Thoracic aorta (tissue), 2 donors: Measurements from ENCODE around the gene DMRT1. TPM values are rescaled to one million over a fixed set of nuclear protein-coding genes. Genes with fewer than 3 reads are reported as not detected.
"Not testable (repeated sequence)": the region's sequence is repeated elsewhere in the genome, so short reads cannot be mapped to it uniquely, and the experiment has no call there.

ENCODE experiments used
- ATAC-seq: fragments of 150-250 bp; one replicate; pipeline ENCODE4 v1.8.0; 2017; ENCODE audit warnings: low read depth; ENCODE audit not compliant: insufficient number of reproducible peaks, low FRiP score
- DNase-seq: peaks from one replicate; pipeline ENCODE4 v3.0.0-alpha.2; 2020; ENCODE audit warnings: low spot score
- H3K27ac ChIP-seq, 2 donors: fragments of 200-600 bp; sonication (generic); 1 replicate in 1 of 2; 2 replicates in 1 of 2; pipeline ENCODE4 v1.5.1; 2016; ENCODE audit warnings: mild to moderate bottlenecking in 2 of 2, moderate library complexity in 2 of 2
- H3K27me3 ChIP-seq: fragments of 200-600 bp; sonication (generic); replicated peaks from 2 replicates; pipeline ENCODE4 v1.6.0; 2016; ENCODE audit warnings: mild to moderate bottlenecking; ENCODE audit not compliant: insufficient read depth
- H3K36me3 ChIP-seq: fragments of 200-600 bp; sonication (generic); one replicate; pipeline ENCODE4 v1.5.1; 2016
- H3K4me1 ChIP-seq, 2 donors: fragments of 200-600 bp; sonication (generic); 1 replicate in 1 of 2; 2 replicates in 1 of 2; pipeline versions ENCODE4 v1.5.1 to v1.6.0; 2016; ENCODE audit warnings: low read depth in 2 of 2, mild to moderate bottlenecking in 1 of 2; ENCODE audit not compliant: control insufficient read depth in 1 of 2
- H3K4me3 ChIP-seq: fragments of 200-600 bp; sonication (generic); 2 replicates; pipeline ENCODE4 v1.5.1; 2016; ENCODE audit warnings: mild to moderate bottlenecking
- H3K9me3 ChIP-seq: fragments of 200-600 bp; sonication (generic); 2 replicates; pipeline ENCODE4 v1.5.1; 2016
- CTCF ChIP-seq: fragments of 200-600 bp; sonication (generic); IDR thresholded peaks from one replicate; pipeline ENCODE4 v1.5.1; 2019; ENCODE audit warnings: antibody characterized with exemption
- total RNA-seq, 2 donors: library from RNA; depleted of rRNA; stranded (reverse); fragments of >200 nt; gene quantifications; one replicate each; pipeline versions ENCODE4 v1.1.0 to v1.2.3, GENCODE V29; 2016

DMRT1 gene
- total RNA-seq, 2 donors from 2014 or later = not detected

- TF ChIP-seq CTCF = no peak
- no peaks in the 10 kb centered on the region for H3K27me3 ChIP-seq
- H3K4me1 ChIP-seq = no peaks in the 10 kb centered on the region
- H3K27ac ChIP-seq = no peak overlapping the region
- no peaks in the 10 kb centered on the region for H3K36me3 ChIP-seq
- no peaks in the 10 kb centered on the region for H3K9me3 ChIP-seq
- no peak for ATAC-seq
- DNase-seq = no peak
- no peak overlapping the region for H3K4me3 ChIP-seq
Measured at GRCh38 chr9:859251-859650, 17.8 kb downstream of the DMRT1 start.

GRCh38 chr9:860706-861105 is 19.2 kb downstream of the DMRT1 start:
- no peak for DNase-seq
- Histone ChIP-seq H3K4me1 (no peaks in the 10 kb centered on the region), H3K9me3 (no peaks in the 10 kb centered on the region), H3K27ac (no peak overlapping the region), H3K4me3 (no peak overlapping the region), H3K27me3 (no peaks in the 10 kb centered on the region), H3K36me3 (no peaks in the 10 kb centered on the region)
- no peak for ATAC-seq
- no peak for TF ChIP-seq CTCF

- not testable (repeated sequence) for DNase-seq, H3K9me3 ChIP-seq, H3K27ac ChIP-seq, ATAC-seq, H3K4me3 ChIP-seq, H3K36me3 ChIP-seq, H3K27me3 ChIP-seq, H3K4me1 ChIP-seq
Measured at GRCh38 chr9:861525-861924, 20.0 kb downstream of the DMRT1 start.

- no peak for TF ChIP-seq CTCF
- H3K27ac ChIP-seq = no peak overlapping the region
- DNase-seq (no peak), ATAC-seq (no peak)
- no peaks in the 10 kb centered on the region for H3K4me1 ChIP-seq
- no peaks in the 10 kb centered on the region for H3K9me3 ChIP-seq
- no peak overlapping the region for H3K4me3 ChIP-seq
- no peaks in the 10 kb centered on the region for H3K36me3 ChIP-seq
- no peaks in the 10 kb centered on the region for H3K27me3 ChIP-seq
Measured at GRCh38 chr9:875119-875962, 33.8 kb downstream of the DMRT1 start.

GRCh38 chr9:876425-876824 is 34.9 kb downstream of the DMRT1 start:
- no peaks in the 10 kb centered on the region for H3K27me3 ChIP-seq
- H3K9me3 ChIP-seq = no peaks in the 10 kb centered on the region
- H3K36me3 ChIP-seq = no peaks in the 10 kb centered on the region
- H3K4me3 ChIP-seq = no peak overlapping the region
- H3K4me1 ChIP-seq = no peaks in the 10 kb centered on the region
- ATAC-seq (no peak), DNase-seq (no peak)
- TF ChIP-seq CTCF = no peak
- H3K27ac ChIP-seq = no peak overlapping the region

GRCh38 chr9:878239-878638 is 36.7 kb downstream of the DMRT1 start:
- no peak for ATAC-seq
- Histone ChIP-seq H3K27ac (no peak overlapping the region), H3K36me3 (no peaks in the 10 kb centered on the region), H3K27me3 (no peaks in the 10 kb centered on the region), H3K4me1 (no peaks in the 10 kb centered on the region), H3K9me3 (no peaks in the 10 kb centered on the region), H3K4me3 (no peak overlapping the region)
- DNase-seq = no peak
- TF ChIP-seq CTCF = no peak
